GM20000 (cell line): ENCODE data around the gene BPIFB2.

Source experiments
- DNase-seq: peaks from one replicate; pipeline ENCODE4 v3.0.0; 2012; ENCODE audit warnings: low spot score
- TF ChIP-seq, protein P1 (sequence below): IDR thresholded peaks from 2 replicates; pipeline ENCODE4 v1.5.1; 2012; ENCODE audit warnings: mild to moderate bottlenecking, control low read depth; ENCODE audit errors: extremely low read depth, missing control alignments

Gene BPIFB2

DNA sequence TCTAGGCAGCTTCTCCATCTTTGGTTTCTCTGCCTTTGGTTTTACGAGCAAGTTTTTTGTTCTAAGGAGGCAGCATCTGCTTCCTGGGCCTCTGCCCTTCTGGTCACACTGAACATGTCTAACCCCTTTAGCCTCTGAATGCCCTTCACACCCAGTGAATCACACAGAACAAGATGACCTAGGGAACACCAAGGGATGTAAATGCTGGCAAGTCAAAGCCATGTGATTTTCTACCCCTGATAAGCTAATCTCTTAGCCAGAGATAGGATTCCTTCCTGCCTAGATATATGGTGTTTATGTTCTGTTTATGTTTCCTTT, 16.7 kb downstream of the BPIFB2 start:
- TF ChIP-seq, protein P1, sequence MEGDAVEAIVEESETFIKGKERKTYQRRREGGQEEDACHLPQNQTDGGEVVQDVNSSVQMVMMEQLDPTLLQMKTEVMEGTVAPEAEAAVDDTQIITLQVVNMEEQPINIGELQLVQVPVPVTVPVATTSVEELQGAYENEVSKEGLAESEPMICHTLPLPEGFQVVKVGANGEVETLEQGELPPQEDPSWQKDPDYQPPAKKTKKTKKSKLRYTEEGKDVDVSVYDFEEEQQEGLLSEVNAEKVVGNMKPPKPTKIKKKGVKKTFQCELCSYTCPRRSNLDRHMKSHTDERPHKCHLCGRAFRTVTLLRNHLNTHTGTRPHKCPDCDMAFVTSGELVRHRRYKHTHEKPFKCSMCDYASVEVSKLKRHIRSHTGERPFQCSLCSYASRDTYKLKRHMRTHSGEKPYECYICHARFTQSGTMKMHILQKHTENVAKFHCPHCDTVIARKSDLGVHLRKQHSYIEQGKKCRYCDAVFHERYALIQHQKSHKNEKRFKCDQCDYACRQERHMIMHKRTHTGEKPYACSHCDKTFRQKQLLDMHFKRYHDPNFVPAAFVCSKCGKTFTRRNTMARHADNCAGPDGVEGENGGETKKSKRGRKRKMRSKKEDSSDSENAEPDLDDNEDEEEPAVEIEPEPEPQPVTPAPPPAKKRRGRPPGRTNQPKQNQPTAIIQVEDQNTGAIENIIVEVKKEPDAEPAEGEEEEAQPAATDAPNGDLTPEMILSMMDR: no peak

GRCh38 chr20:33024609-33025317, 17.3 kb downstream of the BPIFB2 start:
- no peak for DNase-seq
- TF ChIP-seq, protein P1: no peak

More for the DNA sequence above, 16.7 kb downstream of the BPIFB2 start:
- DNase-seq: no peak

DNA sequence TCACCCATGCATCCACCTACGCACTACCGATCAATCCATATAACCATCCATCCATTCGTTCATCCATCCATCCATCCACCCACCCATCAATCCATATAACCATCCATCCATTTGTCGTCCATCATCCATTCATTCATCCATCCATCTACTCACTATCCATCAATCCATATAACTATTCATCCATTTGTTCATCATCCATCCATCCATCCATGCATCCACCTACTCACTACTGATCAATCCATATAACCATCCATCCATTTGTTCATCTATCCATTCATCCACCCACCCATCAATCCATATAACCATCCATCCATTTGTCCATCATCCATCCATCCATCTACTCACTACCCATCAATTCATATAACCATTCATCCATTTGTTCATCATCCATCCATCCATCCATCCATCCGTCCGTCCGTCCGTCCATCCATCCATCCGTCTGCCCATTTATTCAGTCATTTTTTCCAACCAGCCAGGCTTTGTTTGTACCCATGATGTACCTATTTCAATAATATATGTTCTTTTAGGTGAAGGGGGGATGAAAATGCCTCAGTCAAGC, 17.9 kb downstream of the BPIFB2 start:
- DNase-seq: no peak
- TF ChIP-seq, protein P1: no peak

DNA sequence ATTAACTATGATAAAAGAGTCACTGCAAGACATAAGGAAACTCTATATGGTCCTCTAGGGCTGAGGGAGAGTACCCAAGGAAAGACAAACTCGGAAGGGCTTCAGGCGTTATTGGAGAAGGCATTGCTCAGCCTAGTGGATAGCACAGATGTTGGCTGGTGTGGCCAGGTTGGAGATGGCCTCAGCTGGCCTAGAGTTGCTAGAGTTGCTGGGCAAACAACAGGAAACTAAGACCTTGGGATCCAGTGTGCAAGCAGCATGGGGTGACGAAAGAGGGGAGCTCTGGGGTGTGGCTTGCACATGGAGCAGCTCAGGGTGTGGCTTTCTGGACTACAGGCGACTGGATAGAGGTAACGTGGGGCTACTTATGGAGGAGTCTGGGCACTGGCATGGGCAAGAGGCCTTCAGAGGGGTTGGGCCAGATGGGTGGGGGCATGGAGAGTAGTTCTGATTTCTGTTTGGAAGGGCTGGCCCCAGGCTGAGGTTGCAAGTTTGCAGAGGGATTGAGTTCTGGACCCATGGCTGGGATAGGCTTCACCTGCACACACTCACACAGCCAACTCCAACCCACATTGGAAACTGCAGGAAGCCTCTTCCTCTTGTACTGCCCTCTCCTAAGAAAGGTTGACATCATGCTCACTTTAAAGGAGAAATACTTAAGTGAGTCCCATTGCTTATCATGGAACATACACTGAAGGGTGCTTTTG, 18.7 kb downstream of the BPIFB2 start:
- no peak for DNase-seq
- TF ChIP-seq, protein P1: no peak

GRCh38 chr20:33026779-33027759, 19.6 kb downstream of the BPIFB2 start:
- TF ChIP-seq, protein P1: no peak
- no peak for DNase-seq

GRCh38 chr20:33027769-33028751, 20.6 kb downstream of the BPIFB2 start:
- TF ChIP-seq, protein P1: no peak
- DNase-seq: no peak
